ENCODE data around the gene ADAM17.
"Not testable (repeated sequence)": the region's sequence is repeated elsewhere in the genome, so short reads cannot be mapped to it uniquely, and the experiment has no call there.

The ADAM17 gene

DNA sequence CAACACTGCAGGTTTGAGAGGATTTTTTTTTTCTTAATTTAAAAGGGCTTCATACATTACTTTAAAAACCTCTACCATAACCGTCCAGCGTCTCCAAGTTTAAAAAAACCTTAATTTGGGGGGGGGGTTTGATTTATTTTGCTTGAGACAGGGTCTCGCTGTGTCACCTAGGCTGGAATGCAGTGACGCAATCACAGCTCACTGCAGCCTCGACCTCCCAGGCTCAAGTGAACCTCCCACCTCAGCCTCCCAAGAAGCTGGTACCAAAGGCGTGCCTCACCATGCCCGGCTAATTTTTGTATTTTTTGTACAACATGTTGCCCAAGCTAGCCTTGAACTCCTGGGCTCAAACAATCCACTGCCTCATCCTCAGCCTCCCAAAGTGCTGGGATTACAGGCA lies 36.9 kb downstream of the ADAM17 start:
- no peak for DNase-seq

DNA sequence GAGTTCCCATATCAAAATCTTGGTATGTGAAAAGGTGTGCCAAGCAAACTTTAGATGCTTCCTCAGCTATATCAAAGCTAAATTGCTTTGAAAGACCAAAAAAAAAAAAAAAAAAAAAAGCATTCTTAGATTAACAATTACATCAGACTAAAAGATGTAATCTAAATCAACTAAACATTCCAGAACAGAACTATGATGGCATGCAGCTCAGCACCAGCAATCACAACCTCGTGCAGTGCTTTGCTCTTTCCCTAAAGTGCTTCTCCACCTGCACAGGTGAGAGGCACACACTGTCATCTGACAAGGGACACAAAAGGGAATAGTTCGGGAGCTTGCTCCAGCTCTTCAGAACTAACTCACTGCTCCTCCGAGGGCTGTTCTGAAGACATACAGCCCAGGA lies 37.5 kb downstream of the ADAM17 start:
- no peak for DNase-seq

DNA sequence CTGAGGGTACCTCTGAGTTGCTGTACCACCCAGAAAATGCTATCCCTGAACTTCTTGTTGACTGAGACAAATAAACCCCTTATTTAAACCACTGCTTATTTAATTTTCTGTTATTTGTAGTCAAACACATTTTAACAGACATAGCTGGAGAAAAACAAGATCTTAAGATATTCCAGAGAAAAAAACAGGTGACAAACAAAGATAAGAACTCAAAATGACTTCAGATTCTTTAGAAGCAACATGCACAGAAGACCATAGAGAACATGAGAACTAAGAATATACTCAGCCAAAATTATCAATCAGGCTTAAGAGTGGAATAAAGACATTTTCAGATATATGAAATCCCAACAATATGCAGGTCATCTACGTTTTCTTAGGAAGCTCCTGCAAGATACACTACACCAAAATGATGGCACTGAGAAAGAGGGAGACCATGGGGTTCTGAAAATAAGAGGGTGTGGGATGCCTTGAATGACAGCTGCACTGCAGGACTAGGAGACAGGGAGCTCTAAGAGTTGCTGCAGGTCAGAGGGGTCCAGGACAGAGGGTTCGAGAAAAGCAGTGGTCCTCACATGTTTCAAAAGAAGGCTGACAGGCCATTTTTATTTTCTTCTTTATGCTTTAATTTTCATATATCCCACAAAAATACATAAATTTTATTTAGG lies 38.4 kb downstream of the ADAM17 start:
- DNase-seq, result no peak

DNA sequence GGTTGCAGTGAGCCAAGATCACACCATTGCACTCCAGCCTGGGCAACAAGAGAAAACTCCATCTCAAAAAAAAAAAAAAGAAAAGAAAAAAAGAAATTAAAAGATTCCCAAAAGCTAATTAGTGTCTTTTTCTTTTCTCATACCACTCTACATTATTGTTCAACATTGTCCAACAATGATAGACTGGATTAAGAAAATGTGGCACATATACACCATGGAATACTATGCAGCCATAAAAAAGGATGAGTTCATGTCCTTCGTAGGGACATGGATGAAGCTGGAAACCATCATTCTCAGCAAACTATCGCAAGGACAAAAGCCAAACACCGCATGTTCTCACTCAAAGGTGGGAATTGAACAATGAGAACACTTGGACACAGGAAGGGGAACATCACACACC lies 41.7 kb downstream of the ADAM17 start:
- not testable (repeated sequence) for DNase-seq

DNA sequence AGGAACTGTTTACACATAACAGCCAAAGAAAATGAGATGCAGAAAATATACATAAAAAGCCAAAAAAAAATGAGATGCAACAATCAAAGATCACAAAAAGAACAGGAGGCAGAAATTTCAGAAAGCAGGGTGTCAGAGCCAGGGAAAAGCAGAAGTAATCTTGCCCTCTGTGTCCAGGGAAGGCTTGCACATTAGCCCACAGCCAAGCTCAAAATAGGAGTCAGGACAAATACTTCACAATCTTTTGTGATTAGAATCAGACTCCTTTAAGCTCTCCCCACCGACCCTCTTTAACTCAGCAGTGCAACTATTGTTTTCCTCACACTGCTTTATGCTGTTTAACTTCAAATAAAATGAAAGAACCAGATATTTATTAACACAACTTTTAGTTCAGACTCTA lies 46.7 kb downstream of the ADAM17 start:
- DNase-seq, result no peak

DNA sequence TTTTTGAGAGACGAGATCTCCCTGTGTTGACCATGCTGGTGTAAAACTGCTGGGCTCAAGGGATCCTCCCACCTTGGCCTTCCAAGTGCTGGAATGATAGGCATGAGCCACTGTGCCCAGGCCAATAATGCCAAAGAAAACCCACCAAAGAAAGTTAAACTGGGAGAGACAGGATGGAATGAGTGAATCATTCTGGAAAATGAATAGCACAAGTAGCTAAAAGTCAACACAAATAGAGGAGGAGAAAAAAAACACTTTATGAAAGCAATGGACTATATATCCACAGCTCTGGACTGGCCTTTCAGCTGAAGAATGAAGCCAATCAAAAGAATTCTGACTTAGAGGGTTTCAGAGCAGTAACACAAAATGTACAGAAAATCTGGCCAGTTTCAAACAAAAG lies 57.4 kb downstream of the ADAM17 start:
- no peak for DNase-seq

DNA sequence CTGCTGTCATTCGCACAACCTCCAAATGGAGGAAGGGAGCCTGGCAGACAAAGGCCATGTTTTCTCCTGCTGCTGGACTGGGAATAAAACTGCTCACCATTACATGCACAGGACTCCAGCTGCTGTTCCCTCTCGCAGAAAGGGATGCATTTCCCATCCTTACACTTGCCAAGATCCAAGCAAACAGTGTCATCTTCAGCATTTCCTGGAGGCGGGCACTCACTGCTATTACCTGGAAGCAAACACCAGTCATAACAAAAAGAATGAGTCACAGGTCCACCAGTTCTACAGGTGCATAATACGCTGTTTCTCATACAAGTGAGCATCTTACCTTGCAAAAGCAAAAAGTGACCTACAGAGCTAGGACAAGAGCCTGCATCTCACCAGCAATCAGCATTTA lies 58.6 kb downstream of the ADAM17 start:
- no peak for DNase-seq

DNA sequence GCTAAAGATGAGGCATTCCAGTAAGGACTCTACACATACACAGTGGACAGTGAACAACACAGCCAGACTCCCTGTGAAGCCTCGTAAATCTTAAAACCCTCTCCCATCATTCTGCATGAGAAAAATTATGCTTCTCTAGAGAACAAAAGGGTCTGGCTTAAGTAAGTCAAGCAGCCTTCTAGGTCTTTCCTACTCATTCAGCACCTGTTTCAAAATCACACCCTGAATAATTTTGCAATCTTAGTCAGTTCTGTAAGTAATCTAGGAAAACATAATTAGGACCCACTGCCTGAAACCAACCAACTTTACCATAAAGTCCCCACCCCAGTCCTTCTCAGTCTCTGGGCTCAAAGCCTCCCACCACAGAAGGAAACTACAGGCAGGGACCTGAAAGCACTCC lies 61.5 kb downstream of the ADAM17 start:
- no peak for DNase-seq

DNA sequence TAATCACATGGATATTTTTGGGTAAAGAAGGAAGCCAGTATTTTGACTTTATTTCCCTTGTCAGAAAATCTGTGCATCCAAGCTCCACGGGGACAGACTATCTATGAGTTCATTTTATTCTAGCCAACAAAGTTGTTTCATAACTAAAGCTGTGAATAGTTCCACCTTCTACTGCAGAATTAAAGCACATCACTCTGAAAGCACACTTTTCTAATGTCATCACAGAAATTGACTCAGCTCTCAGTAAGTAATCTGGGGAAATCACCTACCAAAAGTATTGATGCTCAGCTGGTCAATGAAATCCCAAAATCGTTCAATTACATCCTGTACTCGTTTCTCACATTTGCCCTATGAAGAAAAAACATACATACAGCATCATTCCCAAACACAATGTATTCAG lies 62.2 kb downstream of the ADAM17 start:
- DNase-seq, result no peak

DNA sequence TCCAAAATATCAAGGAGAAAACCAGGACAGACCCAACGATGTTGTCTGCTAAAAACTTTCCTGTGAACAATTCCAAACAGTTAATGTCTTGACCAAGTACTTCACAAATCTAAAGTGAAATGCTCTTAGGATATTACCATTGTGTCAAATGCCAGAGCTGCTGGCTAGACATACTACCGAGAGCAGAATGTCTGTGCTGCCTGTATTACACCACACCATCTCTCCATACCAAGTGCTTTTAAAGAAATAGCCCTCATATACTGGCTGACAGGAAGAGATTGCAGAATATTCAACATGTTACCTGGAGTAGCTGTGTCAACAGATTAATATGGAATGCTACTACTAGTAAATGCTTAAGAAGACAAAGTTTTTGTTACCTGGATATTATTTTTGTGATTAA lies 62.7 kb downstream of the ADAM17 start:
- no peak for DNase-seq

DNA sequence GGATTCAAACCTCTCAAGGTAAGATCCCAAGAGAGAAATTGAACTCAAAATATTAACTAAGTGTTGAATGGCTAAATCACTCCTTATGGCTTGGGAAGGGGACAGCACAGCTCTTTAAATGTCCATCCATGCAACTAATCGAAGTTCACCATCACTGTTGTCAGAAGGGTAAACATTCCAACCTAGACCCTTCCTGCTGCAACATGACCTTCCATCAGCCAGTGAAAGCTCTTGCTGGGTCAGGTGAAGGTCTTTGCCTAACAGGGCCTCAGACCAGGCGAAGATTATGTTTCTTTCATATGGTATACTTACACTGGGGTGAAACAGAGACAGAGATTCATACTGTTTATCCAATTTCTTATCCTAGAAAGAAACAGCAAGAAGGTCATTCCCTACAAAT lies 64.8 kb downstream of the ADAM17 start:
- no peak for DNase-seq

DNA sequence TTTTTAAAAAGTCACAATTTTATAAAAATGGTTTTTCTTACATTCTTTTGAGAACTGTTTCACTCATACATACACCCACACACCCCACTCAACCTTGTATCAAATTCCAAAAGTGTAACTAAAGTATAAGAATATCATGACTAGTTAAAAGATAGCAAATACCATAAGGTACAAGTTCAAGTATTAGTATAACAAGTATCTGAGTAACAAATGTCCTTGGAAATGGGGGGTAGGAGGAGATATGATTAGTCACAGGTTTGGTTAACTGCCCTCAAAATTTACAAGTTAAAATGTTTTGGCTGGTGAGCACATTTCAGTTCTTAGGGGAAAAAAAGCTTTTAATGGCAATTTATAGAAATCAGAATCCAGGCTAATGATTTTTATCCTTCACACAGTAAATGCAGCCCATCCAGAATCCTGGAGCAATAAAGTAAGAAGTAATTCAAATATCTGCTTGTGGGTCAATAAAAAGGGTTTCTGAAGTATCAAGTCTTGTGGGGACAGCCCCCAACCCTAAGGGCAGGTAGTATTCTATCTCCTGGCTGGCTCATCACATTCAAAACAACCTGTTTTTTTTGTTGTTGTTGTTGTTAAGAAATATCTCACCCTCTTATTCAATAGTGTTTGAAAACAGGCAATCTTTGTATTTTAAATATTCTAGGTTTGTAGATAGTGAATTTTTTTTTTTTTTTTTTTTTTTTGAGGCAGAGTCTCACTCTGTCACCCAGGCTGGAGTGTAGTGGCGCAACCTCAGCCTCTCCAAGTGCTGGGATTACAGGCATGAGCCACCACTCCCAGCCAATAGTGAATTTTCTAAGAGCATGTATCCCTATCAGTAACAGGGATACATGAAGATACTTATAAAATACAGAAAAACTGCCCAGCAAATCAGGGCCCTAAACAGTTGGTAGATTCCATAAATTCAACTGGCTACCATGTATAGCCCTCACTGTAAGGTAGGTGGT lies 66.8 kb downstream of the ADAM17 start:
- no peak for DNase-seq

DNA sequence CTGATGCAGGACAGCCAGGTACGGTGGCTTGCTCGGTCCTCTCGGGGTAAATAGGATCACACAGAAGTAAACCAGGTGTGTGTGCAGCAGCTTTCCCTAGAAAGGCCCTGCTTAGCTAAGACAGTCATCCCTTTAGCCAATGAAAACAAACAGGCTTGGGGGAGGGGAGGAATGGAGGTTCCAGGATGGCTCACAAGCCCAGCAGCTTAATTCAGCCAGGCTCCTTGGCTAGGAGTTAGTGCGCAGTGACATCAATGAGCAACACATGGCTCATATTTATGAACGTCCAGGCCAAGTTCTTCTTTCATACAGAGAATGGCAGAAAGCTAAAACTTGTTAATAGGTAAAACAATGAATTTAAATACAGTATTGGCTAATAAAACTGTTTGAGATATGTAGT lies 71.1 kb downstream of the ADAM17 start:
- no peak for DNase-seq

DNA sequence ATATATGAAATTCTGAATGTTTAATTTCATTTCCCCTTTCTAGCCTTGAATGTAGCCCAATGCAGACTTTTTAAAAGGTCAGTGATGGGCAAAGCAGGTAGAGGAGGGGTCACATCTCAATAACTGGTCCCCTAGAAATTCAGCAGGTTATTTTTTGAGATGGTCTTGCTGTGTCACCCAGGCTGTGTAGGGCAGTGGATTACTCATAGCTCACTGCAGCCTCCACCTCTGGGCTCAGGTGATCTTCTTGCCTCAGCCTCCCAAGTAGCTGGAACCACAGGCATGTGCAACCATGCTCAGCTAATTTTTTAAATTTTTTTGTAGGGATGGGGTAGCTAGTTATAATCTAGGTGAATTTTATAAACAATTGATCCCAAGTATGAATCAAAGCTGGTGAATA lies 72.5 kb downstream of the ADAM17 start:
- no peak for DNase-seq

DNA sequence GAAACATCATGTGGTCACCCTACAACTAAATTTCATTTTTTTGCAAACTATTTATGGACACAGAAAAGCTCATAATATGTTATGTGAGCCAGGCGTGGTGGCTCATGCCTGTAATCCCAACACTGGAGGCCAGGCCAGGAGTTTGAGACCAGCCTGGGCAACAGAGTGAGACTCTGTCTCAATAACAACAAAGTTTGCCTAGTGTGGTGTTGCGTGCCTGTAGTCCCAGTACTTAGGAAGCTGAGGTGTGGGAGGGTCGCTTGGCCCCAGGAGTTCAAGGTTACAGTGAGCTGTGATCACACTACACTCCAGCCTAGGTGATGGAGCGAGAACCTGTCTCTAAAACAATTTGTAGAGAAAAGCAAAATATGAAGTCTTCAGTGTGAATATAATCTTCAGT lies 75.5 kb downstream of the ADAM17 start:
- no peak for DNase-seq

DNA sequence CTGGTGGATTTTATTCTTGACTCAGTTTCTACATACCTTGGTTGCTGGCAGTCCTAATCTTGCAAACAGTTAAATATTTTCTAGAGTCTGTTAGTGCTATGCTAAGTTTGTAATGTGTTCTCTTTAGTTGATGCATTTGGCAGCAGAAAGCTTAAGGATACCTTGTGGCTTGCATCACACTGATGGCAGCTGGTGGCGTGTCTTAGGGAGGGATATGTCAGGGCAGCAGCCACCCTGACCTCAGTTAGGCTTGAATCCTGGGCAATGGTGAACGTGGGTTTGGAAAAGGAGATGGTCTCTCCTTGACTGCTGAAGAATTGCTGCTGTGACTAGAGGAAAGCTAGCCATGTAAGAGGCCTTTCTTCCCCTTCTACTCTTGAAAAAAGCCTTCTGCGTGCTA lies 77.1 kb downstream of the ADAM17 start:
- no peak for DNase-seq

DNA sequence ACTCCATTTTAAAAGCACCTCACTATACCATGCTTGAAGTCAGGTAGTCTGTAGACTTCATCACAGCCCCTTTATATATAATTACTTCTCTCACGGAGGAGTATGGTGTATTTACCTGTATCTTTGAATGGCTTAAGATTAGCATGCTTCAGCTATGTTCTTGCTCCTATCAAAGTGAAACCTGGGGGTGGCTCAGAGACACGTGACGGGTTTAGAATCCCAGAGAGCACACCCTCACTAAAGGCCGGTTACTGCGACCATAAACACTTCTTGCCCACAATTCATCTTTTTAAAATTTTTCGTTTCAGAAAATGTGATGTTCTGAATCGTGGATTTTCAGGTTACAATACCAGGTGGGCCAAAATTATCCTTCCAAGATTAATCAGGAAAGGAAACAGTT lies 77.7 kb downstream of the ADAM17 start:
- no peak for DNase-seq

DNA sequence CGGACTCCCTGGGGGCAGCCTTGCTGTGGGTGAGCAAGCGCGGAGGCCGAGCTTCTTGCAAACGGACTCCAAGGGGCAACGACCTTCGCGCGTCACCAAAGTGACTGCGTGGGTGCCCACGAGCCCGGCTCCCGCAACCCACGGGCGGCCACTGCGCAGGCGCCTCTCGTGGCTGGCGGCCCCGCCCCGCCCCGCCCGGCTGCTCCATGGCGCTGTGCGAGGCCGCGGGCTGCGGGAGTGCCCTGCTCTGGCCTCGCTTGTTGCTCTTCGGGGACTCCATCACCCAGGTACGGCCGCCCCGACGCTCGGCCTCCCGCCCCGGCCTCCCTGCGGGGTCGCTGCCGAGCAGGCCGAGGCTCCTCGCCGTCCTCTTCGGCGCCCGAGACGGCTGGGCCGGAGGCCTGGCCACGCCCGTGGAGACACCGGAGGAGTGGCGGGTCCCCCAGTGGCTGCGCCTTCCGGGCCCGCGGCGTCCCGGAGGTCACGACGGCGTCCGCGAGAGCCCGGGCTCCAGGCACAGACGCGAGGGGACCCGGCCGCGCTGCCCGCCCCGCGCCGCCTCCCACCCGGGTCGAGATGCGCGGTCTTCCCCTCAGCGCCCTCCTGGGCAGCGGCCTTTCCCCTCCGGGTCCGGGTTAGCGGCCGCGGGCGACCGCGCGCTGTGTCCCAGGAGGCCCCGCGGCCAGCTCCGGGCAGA lies 81.1 kb downstream of the ADAM17 start, which contains the start of gene IAH1:
Gene IAH1, plus strand, starts transcription at position 191 of the 697 bp plus-strand sequence. Its CDS starts 16 bp downstream, at position 207.
- no peak for DNase-seq

DNA sequence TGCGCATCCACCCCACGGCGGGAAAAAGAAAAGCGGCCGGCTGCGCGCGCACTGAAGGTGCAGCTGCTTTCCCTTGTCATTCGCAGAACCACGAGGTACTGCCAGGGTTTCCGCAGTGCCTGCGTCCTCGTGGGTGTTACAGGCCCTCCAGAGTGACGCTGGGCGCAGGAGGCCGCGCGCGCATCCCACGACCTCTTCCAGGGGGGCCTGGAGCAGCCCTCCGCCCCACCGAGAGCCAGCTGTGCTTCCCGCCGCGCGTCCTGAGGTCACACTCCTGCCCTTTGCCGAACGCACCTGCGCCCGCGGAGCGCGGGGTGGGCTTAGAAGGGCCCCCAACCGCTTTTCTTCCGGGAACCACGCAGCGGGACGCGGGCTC lies 81.7 kb downstream of the ADAM17 start:
- no peak for DNase-seq

DNA sequence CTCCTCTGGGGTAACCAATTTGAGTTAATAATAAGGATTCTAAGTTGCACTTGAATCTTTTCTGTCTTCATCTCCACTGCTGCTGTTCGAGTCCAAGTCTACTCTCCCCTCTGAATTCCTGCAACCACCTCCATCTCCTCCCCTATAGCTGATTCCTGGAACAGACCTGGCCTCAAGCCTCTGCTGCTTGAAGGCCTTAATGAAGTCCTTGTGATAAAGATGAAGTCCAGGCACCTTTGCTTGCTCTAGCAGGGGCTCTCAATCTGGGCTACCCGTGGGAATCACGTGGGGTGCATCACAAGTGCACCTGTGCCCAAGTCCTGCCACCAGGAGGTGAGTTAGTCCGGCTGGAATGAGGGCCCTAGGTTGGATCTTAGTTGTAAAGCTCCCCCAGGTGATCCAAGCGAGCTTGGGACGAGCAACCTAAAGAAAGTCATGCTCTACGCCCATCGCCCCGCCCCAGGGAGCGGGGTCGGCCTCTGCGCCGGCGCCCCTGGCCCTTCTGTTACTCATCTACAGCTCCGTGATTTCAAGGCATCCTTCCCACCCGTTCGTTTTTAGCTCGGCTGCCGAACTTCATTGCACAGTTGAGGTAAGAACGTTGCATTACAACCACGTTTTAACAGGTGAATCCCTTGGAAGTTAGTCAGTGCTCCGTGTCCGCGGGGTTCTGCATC lies 82.2 kb downstream of the ADAM17 start:
- peak; percentile 39 for DNase-seq

DNA sequence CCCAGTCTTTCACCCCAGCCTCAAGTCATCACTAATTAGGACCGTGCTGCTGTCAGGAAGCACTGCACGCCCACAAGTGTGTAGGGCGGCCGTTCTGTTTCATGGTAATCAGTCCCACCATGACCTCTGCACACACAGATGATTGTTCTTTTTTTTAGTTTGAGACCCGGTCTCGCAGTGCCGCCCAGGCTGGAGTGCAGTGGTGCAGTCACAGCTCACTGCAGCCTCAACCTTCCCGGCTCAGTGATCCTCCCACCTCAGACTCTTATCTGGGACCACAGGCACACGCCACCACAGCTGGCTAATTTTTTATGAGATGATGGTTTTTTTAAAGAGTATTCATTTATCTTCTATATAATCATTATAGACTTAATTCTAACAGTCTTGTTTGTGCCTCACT lies 83.1 kb downstream of the ADAM17 start:
- DNase-seq, result no peak

DNA sequence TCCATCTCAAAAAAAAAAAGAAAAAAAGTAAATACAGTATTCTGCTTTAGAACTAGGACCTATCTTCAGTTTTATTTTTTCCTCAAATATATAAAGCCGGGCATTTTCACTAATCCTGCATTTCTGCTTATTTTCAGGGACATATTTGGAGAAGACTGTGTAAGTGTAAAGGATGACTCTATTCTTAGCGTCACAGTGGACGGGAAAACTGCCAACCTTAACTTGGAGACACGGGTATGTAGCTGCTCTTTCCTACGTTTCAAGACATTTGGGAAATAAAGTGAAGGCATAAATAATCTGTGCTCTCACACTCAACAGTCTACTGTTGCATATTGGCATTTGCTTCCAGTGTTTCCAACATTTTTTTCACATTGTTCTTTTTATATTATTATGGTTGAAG lies 84.4 kb downstream of the ADAM17 start:
- DNase-seq, result no peak

DNA sequence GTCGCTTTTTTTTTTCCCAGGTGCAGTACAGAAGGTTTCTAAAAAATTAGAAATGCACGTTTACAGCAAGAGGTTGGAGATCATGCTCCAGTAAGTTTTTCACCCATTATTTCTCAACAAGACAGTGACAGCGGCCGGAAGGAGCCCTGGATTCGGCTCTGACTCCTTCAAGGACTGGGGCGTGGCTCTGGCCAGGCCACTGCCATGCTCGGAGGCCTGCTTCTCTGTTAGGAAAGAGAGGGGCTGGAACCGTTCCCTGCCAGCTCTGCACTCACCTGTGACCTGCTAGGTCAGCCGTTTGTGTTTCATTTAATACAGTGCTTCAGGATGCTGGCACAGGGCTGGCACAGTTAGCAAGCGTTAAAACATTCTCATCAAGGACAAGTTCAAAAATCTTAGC lies 87.9 kb downstream of the ADAM17 start:
- no peak for DNase-seq
